Neuronal stem cell (in vitro differentiated cells): ENCODE data around the gene CNOT6.
A peak's percentile ranks its signal among the peaks of the same experiment; 100 is the strongest.

ENCODE experiments used
- DNase-seq: peaks from one replicate; pipeline ENCODE4 v3.0.0-alpha.2; 2013; ENCODE audit warnings: low spot score
- H2AFZ ChIP-seq: one replicate; pipeline ENCODE4 v1.6.1; 2013; ENCODE audit warnings: mild to moderate bottlenecking, low read length, inconsistent platforms
- H2AK5ac ChIP-seq: 2 replicates; pipeline ENCODE4 v1.6.1; 2013; ENCODE audit warnings: low read depth, mild to moderate bottlenecking, inconsistent platforms, low read length, moderate library complexity, mixed read lengths
- H2BK120ac ChIP-seq: 2 replicates; pipeline ENCODE4 v1.6.1; 2013; ENCODE audit warnings: low read depth, mild to moderate bottlenecking, inconsistent platforms, low read length, moderate library complexity, mixed read lengths
- H2BK12ac ChIP-seq: one replicate; pipeline ENCODE4 v1.6.1; 2013; ENCODE audit warnings: low read length, inconsistent platforms
- H2BK15ac ChIP-seq: 2 replicates; pipeline ENCODE4 v1.6.1; 2013; ENCODE audit warnings: mild to moderate bottlenecking, low read length, inconsistent platforms, mixed read lengths
- H2BK5ac ChIP-seq: one replicate; pipeline ENCODE4 v1.6.1; 2013; ENCODE audit warnings: inconsistent platforms, mild to moderate bottlenecking, low read length, moderate library complexity
- H3K14ac ChIP-seq: one replicate; pipeline ENCODE4 v1.6.1; 2013; ENCODE audit warnings: low read length, inconsistent platforms
- H3K18ac ChIP-seq: 2 replicates; pipeline ENCODE4 v1.6.1; 2013; ENCODE audit warnings: low read length, inconsistent platforms
- H3K23ac ChIP-seq: 2 replicates; pipeline ENCODE4 v1.6.1; 2013; ENCODE audit warnings: low read depth, mild to moderate bottlenecking, mixed read lengths, low read length, inconsistent platforms; ENCODE audit not compliant: poor library complexity
- H3K27ac ChIP-seq: replicated peaks from 3 replicates; pipeline ENCODE4 v1.5.1; 2013; ENCODE audit warnings: low read length, inconsistent platforms
- H3K27me3 ChIP-seq, 3 experiments: 2 replicates each; pipeline ENCODE4 v1.6.1; 2013; ENCODE audit warnings: low read length in 3 of 3, mild to moderate bottlenecking in 2 of 3, inconsistent platforms in 1 of 3, low read depth in 1 of 3, mixed read lengths in 1 of 3, moderate library complexity in 1 of 3; ENCODE audit not compliant: control insufficient read depth in 3 of 3, insufficient read depth in 3 of 3
- H3K36me3 ChIP-seq, 2 donors: replicated peaks in 1 of 2; 2 replicates each; pipeline ENCODE4 v1.6.1; 2013; ENCODE audit warnings: low read length in 2 of 2; ENCODE audit not compliant: control insufficient read depth in 2 of 2, insufficient read depth in 2 of 2
- H3K4ac ChIP-seq: 2 replicates; pipeline ENCODE4 v1.6.1; 2013; ENCODE audit warnings: inconsistent platforms, mild to moderate bottlenecking, low read length, moderate library complexity
- H3K4me1 ChIP-seq, 2 donors: 1 replicate in 1 of 2; 2 replicates in 1 of 2; pipeline ENCODE4 v1.6.1; 2013; ENCODE audit warnings: low read length in 2 of 2, low read depth in 1 of 2; ENCODE audit not compliant: control insufficient read depth in 2 of 2, insufficient read depth in 1 of 2
- H3K4me2 ChIP-seq: one replicate; pipeline ENCODE4 v1.6.1; 2013; ENCODE audit warnings: mild to moderate bottlenecking, low read length, inconsistent platforms; ENCODE audit not compliant: insufficient read depth, poor library complexity, severe bottlenecking
- H3K4me3 ChIP-seq, 2 donors: 2 replicates each; pipeline ENCODE4 v1.5.1; 2013; ENCODE audit warnings: low read length in 2 of 2, mild to moderate bottlenecking in 2 of 2, inconsistent platforms in 1 of 2, moderate library complexity in 1 of 2
- H3K79me1 ChIP-seq: one replicate; pipeline ENCODE4 v1.6.1; 2013; ENCODE audit warnings: low read depth, mild to moderate bottlenecking, inconsistent platforms, low read length, moderate library complexity
- H3K9ac ChIP-seq: one replicate; pipeline ENCODE4 v1.6.1; 2013; ENCODE audit warnings: mild to moderate bottlenecking, low read depth, low read length, inconsistent platforms; ENCODE audit not compliant: poor library complexity
- H3K9me3 ChIP-seq, 2 donors: replicated peaks in 1 of 2; 2 replicates each; pipeline versions ENCODE3 to v1.6.1; 2013; ENCODE audit warnings: low read length in 2 of 2, mild to moderate bottlenecking in 2 of 2, inconsistent platforms in 1 of 2, low read depth in 1 of 2, mixed read lengths in 1 of 2, moderate library complexity in 1 of 2; ENCODE audit not compliant: control insufficient read depth in 2 of 2, insufficient read depth in 1 of 2
- H4K8ac ChIP-seq: one replicate; pipeline ENCODE4 v1.6.1; 2013; ENCODE audit warnings: low read depth, mild to moderate bottlenecking, inconsistent platforms, low read length, moderate library complexity
- H4K91ac ChIP-seq: one replicate; pipeline ENCODE4 v1.6.1; 2013; ENCODE audit warnings: low read length, low read depth, mild to moderate bottlenecking, inconsistent platforms; ENCODE audit not compliant: poor library complexity
- WGBS, 2 donors: extraction: QIAGEN DNeasy Blood & Tissue Kit; methylation state at CpG; one replicate each; pipeline ENCODE4 v1.1.7; 2013; ENCODE audit warnings: missing lambda C conversion rate in 2 of 2, mixed read lengths in 1 of 2; ENCODE audit not compliant: insufficient read length in 2 of 2, insufficient replicate concordance in 1 of 2; ENCODE audit errors: extremely low coverage in 2 of 2; 5-methylcytosine and 5-hydroxymethylcytosine counted together

The CNOT6 gene

GRCh38 chr5:180487556-180487955 is 6.6 kb upstream of the CNOT6 start:
- no CpG with 5 or more reads among the region's 5 CpGs for WGBS, 2 donors
- H2AFZ ChIP-seq, result no peak overlapping the region
- H3K79me1 ChIP-seq, result peaks cover 4% of the 10 kb centered on the region
- no peak overlapping the region for H4K91ac ChIP-seq
- H3K14ac ChIP-seq, result no peak overlapping the region
- H3K9ac ChIP-seq, result no peak overlapping the region
- no peak overlapping the region for H3K18ac ChIP-seq
- H3K23ac ChIP-seq, result no peak overlapping the region
- H2BK15ac ChIP-seq, result no peak overlapping the region
- H3K36me3 ChIP-seq, result peaks cover 0 to 1% of the 10 kb centered on the region in 2 donors
- H3K4me2 ChIP-seq, result no peak overlapping the region
- H4K8ac ChIP-seq, result no peak overlapping the region
- H3K4me1 ChIP-seq, result peaks cover 0 to 2% of the 10 kb centered on the region in 2 donors
- no peak overlapping the region for H3K4ac ChIP-seq
- no peak overlapping the region for H2BK120ac ChIP-seq
- no peaks in the 10 kb centered on the region for H3K27me3 ChIP-seq
- H3K27ac ChIP-seq, result no peak overlapping the region
- H3K4me3 ChIP-seq, result no peak overlapping the region
- H2BK5ac ChIP-seq, result no peak overlapping the region
- no peak overlapping the region for H2BK12ac ChIP-seq
- H2AK5ac ChIP-seq, result no peak overlapping the region
- no peak for DNase-seq
- peaks cover 7 to 10% of the 10 kb centered on the region in 2 donors for H3K9me3 ChIP-seq

GRCh38 chr5:180491496-180491895 is 2.7 kb upstream of the CNOT6 start:
- H2BK12ac ChIP-seq, result no peak overlapping the region
- peaks cover 10 to 13% of the 10 kb centered on the region in 2 donors for H3K9me3 ChIP-seq
- no peaks in the 10 kb centered on the region for H3K27me3 ChIP-seq
- H2BK120ac ChIP-seq, result no peak overlapping the region
- H2AK5ac ChIP-seq, result no peak overlapping the region
- peaks cover 4 to 5% of the 10 kb centered on the region in 2 donors for H3K4me1 ChIP-seq
- no peak overlapping the region for H3K18ac ChIP-seq
- peaks cover 11% of the 10 kb centered on the region for H3K79me1 ChIP-seq
- H4K91ac ChIP-seq, result no peak overlapping the region
- no peak overlapping the region for H3K23ac ChIP-seq
- no peak overlapping the region for H3K27ac ChIP-seq
- H2BK15ac ChIP-seq, result no peak overlapping the region
- no peak overlapping the region for H3K4ac ChIP-seq
- no peak overlapping the region for H3K4me3 ChIP-seq
- no peak overlapping the region for H4K8ac ChIP-seq
- no peak overlapping the region for H2BK5ac ChIP-seq
- peaks cover 5 to 14% of the 10 kb centered on the region in 2 donors for H3K36me3 ChIP-seq
- DNase-seq, result no peak
- no CpG with 5 or more reads among the region's 7 CpGs for WGBS, 2 donors
- H3K4me2 ChIP-seq, result no peak overlapping the region
- H3K9ac ChIP-seq, result no peak overlapping the region
- H3K14ac ChIP-seq, result no peak overlapping the region
- H2AFZ ChIP-seq, result no peak overlapping the region

GRCh38 chr5:180492226-180492903 is 1.8 kb upstream of the CNOT6 start:
- Histone ChIP-seq H2AK5ac (no peak overlapping the region), H3K4me2 (no peak overlapping the region), H3K23ac (peak overlapping the region; percentile 17), H3K9me3 (peaks cover 7 to 12% of the 10 kb centered on the region in 2 donors), H3K79me1 (peaks cover 11% of the 10 kb centered on the region), H3K27me3 (no peaks in the 10 kb centered on the region), H2BK120ac (no peak overlapping the region), H3K4me1 (peaks cover 4 to 5% of the 10 kb centered on the region in 2 donors), H3K14ac (no peak overlapping the region), H3K18ac (no peak overlapping the region), H3K4me3 (no peak overlapping the region), H4K91ac (no peak overlapping the region), H3K36me3 (peaks cover 5 to 23% of the 10 kb centered on the region in 2 donors), H2BK15ac (no peak overlapping the region), H2BK12ac (no peak overlapping the region), H3K9ac (peak overlapping the region; percentile 80), H3K4ac (no peak overlapping the region), H4K8ac (no peak overlapping the region), H3K27ac (no peak overlapping the region), H2BK5ac (no peak overlapping the region), H2AFZ (no peak overlapping the region)
- WGBS, 2 donors, result no CpG with 5 or more reads among the region's 11 CpGs
- no peak for DNase-seq

GRCh38 chr5:180494510-180495181 is 467 bp downstream of the CNOT6 start:
- peak; percentile 39 for DNase-seq
- Histone ChIP-seq H2AFZ (peak overlapping the region; percentile 93), H3K27me3 (no peaks in the 10 kb centered on the region), H2BK120ac (peak overlapping the region; percentile 99), H3K9ac (peak overlapping the region; percentile 100), H4K8ac (no peak overlapping the region), H3K27ac (peak overlapping the region; percentile 76), H3K9me3 (peaks cover 7% of the 10 kb centered on the region in 2 donors), H3K18ac (peak overlapping the region; percentile 99), H3K4ac (peak overlapping the region; percentile 89), H2AK5ac (peak overlapping the region; percentile 99), H4K91ac (peak overlapping the region; percentile 92), H3K4me3 (peak overlapping the region; percentile 91 to 95), H3K4me1 (peaks cover 4 to 5% of the 10 kb centered on the region in 2 donors), H3K36me3 (peaks cover 8 to 44% of the 10 kb centered on the region in 2 donors), H3K79me1 (peaks cover 13% of the 10 kb centered on the region), H3K23ac (peak overlapping the region; percentile 99), H2BK12ac (no peak overlapping the region), H3K4me2 (peak overlapping the region; percentile 64), H3K14ac (peak overlapping the region; percentile 98), H2BK15ac (peak overlapping the region; percentile 58), H2BK5ac (peak overlapping the region; percentile 99)
- no CpG with 5 or more reads among the region's 92 CpGs for WGBS, 2 donors
